HL-60/S4 (cell line): Measurements from ENCODE around the gene EFCAB13.

Source experiments
- in situ Hi-C: fragments of 300-500 bp; cut with MboI; formaldehyde crosslinking; loops from 2 replicates; pipeline ENCODE4 v1.14.3; 2022; ENCODE audit warnings: low sequenced_read_pairs

The EFCAB13 gene

GRCh38 chr17:47323382-47324223 is at the start of gene EFCAB13:
Gene EFCAB13, plus strand, starts transcription at chr17:47323955. Its CDS starts 4,399 bp downstream, at chr17:47328354.
- in situ Hi-C loops, result no loop called here

- in situ Hi-C loops, result no loop called here
Observed at GRCh38 chr17:47274319-47275069, 49.3 kb upstream of the EFCAB13 start.

GRCh38 chr17:47275245-47275984 is 48.3 kb upstream of the EFCAB13 start:
- in situ Hi-C loops, result no loop called here

- in situ Hi-C loops, result no loop called here
Observed at GRCh38 chr17:47276444-47276843, 47.3 kb upstream of the EFCAB13 start.

GRCh38 chr17:47276868-47277267 is 46.9 kb upstream of the EFCAB13 start:
- in situ Hi-C loops, result no loop called here

GRCh38 chr17:47277921-47278320 is 45.8 kb upstream of the EFCAB13 start:
- in situ Hi-C loops, result no loop called here

GRCh38 chr17:47278561-47278960 is 45.2 kb upstream of the EFCAB13 start:
- in situ Hi-C loops, result no loop called here

GRCh38 chr17:47279062-47279801 is 44.5 kb upstream of the EFCAB13 start:
- in situ Hi-C loops, result no loop called here

GRCh38 chr17:47280072-47280811 is 43.5 kb upstream of the EFCAB13 start:
- in situ Hi-C loops, result no loop called here

GRCh38 chr17:47281216-47281615 is 42.5 kb upstream of the EFCAB13 start:
- in situ Hi-C loops, result no loop called here

- in situ Hi-C loops, result no loop called here
Observed at GRCh38 chr17:47285003-47285402, 38.8 kb upstream of the EFCAB13 start.

- in situ Hi-C loops, result no loop called here
Observed at GRCh38 chr17:47286198-47286914, 37.4 kb upstream of the EFCAB13 start.

- in situ Hi-C loops, result no loop called here
Observed at GRCh38 chr17:47287068-47287467, 36.7 kb upstream of the EFCAB13 start.

- in situ Hi-C loops, result no loop called here
Observed at GRCh38 chr17:47287639-47288038, 36.1 kb upstream of the EFCAB13 start.

- in situ Hi-C loops, result no loop called here
Observed at GRCh38 chr17:47288531-47289116, 35.1 kb upstream of the EFCAB13 start.

GRCh38 chr17:47289302-47289701 is 34.5 kb upstream of the EFCAB13 start:
- in situ Hi-C loops, result no loop called here

GRCh38 chr17:47290870-47291241 is 32.9 kb upstream of the EFCAB13 start:
- in situ Hi-C loops, result no loop called here

GRCh38 chr17:47291242-47291873 is 32.4 kb upstream of the EFCAB13 start:
- in situ Hi-C loops, result no loop called here

GRCh38 chr17:47292206-47292605 is 31.5 kb upstream of the EFCAB13 start:
- in situ Hi-C loops, result no loop called here
